Loucy (cell line): ENCODE data around the gene ZDHHC19.

ENCODE experiments used
- CTCF ChIP-seq: fragments of 200-600 bp; sonication (generic); conservative IDR thresholded peaks from 2 replicates; pipeline ENCODE4 v1.5.1; 2014; ENCODE audit warnings: mild to moderate bottlenecking, antibody characterized with exemption, low read length
- EZH2phosphoT487 ChIP-seq: fragments of 200-600 bp; IDR thresholded peaks from 2 replicates; pipeline ENCODE4 v1.6.1; 2018; ENCODE audit warnings: antibody characterized with exemption, mild to moderate bottlenecking, moderate library complexity, borderline replicate concordance

GRCh38 chr3:196198081-196198675 is 13.0 kb downstream of the ZDHHC19 start:
- TF ChIP-seq CTCF, result no peak
- no peak for TF ChIP-seq EZH2phosphoT487
